Peyer's patch (tissue), 4 donors: ENCODE results near the gene ATP1A1. TPM values are rescaled to one million over a fixed set of nuclear protein-coding genes. Genes with fewer than 3 reads are reported as not detected.
A peak's percentile ranks its signal among the peaks of the same experiment; 100 is the strongest.

Source experiments
- DNase-seq, 3 donors: peaks; one replicate each; pipeline ENCODE4 v3.0.0-alpha.2; 2017 to 2019
- H3K27ac ChIP-seq, 4 donors: fragments of 200-600 bp; sonication (generic); one replicate each; pipeline ENCODE4 v1.5.1; 2016 to 2019
- H3K27me3 ChIP-seq, 2 donors: fragments of 200-600 bp; sonication (generic); one replicate each; pipeline ENCODE4 v1.5.1; 2019
- H3K36me3 ChIP-seq, 3 donors: fragments of 200-600 bp; sonication (generic); one replicate each; pipeline ENCODE4 v1.5.1; 2016 to 2019
- H3K4me1 ChIP-seq, 4 donors: fragments of 200-600 bp; sonication (generic); one replicate each; pipeline ENCODE4 v1.5.1; 2016 to 2019
- H3K4me3 ChIP-seq, 4 donors: fragments of 200-600 bp; sonication (generic); 1 replicate in 3 of 4; 2 replicates in 1 of 4; pipeline ENCODE4 v1.5.1; 2016 to 2019; ENCODE audit warnings: mild to moderate bottlenecking in 1 of 4
- H3K9me3 ChIP-seq, 4 donors: fragments of 200-600 bp; sonication (generic); one replicate each; pipeline ENCODE4 v1.5.1; 2016 to 2019; ENCODE audit warnings: mild to moderate bottlenecking in 1 of 4
- POLR2A ChIP-seq, 2 donors: fragments of 450-650 bp; IDR thresholded peaks; one replicate each; pipeline ENCODE4 v1.5.1; 2017; ENCODE audit warnings: antibody characterized with exemption in 2 of 2, mild to moderate bottlenecking in 2 of 2, moderate library complexity in 2 of 2
- total RNA-seq, 4 donors: library from RNA; depleted of rRNA; stranded (reverse); fragments of >200 nt; gene quantifications; one replicate each; pipeline ENCODE4 v1.1.0, GENCODE V29; 2016
- TF ChIP-seq, protein P1 (sequence below), 6 experiments: fragments of 450-650 bp in 4 of 6; fragments of 200-600 bp in 2 of 6; sonication (generic) in 1 of 6; IDR thresholded peaks; one replicate each; pipeline ENCODE4 v1.5.1; 2017 to 2019; ENCODE audit warnings: antibody characterized with exemption in 6 of 6, mild to moderate bottlenecking in 3 of 6, moderate library complexity in 1 of 6

Gene ATP1A1
- total RNA-seq, 4 donors from 2014 or later: 229 to 4,700 (median 2,986) TPM

DNA sequence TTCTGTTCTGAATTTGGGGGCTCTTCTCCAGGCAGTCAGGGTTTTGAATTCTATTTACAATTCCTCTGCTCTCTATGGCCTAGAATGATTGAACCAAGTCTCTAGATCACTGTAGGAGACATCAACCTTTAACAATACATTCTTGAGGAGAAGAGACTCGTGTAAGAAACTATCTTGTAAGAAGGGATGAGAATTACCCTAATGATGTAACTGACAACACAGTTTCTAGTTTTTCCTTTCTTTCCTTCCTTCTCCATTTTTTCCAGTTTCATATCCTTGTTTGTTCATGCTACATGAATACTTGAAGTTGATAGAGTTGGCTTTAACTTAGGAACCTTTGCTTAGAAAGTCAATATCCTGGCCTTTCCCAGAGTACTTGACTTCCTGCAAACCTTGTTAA lies 1.3 kb upstream of the ATP1A1 start:
- no peaks in the 10 kb centered on the region for H3K9me3 ChIP-seq
- no peaks in the 10 kb centered on the region for H3K27me3 ChIP-seq
- no peaks in the 10 kb centered on the region for H3K36me3 ChIP-seq
- H3K4me3 ChIP-seq: peak overlapping the region in 2 of 4 donors; percentile 90 to 92
- DNase-seq: no peak
- TF ChIP-seq, protein P1, sequence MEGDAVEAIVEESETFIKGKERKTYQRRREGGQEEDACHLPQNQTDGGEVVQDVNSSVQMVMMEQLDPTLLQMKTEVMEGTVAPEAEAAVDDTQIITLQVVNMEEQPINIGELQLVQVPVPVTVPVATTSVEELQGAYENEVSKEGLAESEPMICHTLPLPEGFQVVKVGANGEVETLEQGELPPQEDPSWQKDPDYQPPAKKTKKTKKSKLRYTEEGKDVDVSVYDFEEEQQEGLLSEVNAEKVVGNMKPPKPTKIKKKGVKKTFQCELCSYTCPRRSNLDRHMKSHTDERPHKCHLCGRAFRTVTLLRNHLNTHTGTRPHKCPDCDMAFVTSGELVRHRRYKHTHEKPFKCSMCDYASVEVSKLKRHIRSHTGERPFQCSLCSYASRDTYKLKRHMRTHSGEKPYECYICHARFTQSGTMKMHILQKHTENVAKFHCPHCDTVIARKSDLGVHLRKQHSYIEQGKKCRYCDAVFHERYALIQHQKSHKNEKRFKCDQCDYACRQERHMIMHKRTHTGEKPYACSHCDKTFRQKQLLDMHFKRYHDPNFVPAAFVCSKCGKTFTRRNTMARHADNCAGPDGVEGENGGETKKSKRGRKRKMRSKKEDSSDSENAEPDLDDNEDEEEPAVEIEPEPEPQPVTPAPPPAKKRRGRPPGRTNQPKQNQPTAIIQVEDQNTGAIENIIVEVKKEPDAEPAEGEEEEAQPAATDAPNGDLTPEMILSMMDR (IDR thresholded peaks at IDR 0.05): no peak
- TF ChIP-seq POLR2A (IDR thresholded peaks at IDR 0.05): no peak
- peaks cover 0 to 26% (median 6%) of the 10 kb centered on the region in 4 donors for H3K4me1 ChIP-seq
- peak overlapping the region in 1 of 4 donors; percentile 99 for H3K27ac ChIP-seq

DNA sequence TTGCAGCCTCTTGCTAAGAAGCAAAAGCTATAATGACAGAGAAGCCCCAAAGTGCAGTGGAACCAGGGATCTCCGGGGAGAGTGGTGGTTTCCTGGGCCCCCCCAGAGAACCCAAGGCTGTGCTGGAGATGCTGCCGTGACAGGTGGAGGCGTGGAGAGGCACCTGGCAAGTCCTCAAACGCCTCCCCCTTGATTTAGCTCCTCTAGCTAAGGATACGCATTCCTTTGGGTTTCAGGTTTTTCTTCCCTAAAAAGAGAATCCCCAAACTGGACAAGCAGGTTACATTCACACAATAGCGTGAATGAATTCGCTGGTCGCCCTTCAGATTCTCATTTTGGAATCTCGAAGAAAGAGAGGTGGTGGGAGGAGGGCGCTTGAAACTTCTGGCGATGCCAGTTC lies 853 bp upstream of the ATP1A1 start:
- Histone ChIP-seq H3K9me3 (no peaks in the 10 kb centered on the region), H3K36me3 (no peaks in the 10 kb centered on the region), H3K4me3 (peak overlapping the region; percentile 90 to 98 (median 92)), H3K27ac (peak overlapping the region; percentile 95 to 99 (median 99)), H3K4me1 (peaks cover 0 to 26% (median 8%) of the 10 kb centered on the region in 4 donors), H3K27me3 (no peaks in the 10 kb centered on the region)
- no peak for DNase-seq
- TF ChIP-seq, protein P1 (IDR thresholded peaks at IDR 0.05): no peak
- TF ChIP-seq POLR2A (IDR thresholded peaks at IDR 0.05): no peak

DNA sequence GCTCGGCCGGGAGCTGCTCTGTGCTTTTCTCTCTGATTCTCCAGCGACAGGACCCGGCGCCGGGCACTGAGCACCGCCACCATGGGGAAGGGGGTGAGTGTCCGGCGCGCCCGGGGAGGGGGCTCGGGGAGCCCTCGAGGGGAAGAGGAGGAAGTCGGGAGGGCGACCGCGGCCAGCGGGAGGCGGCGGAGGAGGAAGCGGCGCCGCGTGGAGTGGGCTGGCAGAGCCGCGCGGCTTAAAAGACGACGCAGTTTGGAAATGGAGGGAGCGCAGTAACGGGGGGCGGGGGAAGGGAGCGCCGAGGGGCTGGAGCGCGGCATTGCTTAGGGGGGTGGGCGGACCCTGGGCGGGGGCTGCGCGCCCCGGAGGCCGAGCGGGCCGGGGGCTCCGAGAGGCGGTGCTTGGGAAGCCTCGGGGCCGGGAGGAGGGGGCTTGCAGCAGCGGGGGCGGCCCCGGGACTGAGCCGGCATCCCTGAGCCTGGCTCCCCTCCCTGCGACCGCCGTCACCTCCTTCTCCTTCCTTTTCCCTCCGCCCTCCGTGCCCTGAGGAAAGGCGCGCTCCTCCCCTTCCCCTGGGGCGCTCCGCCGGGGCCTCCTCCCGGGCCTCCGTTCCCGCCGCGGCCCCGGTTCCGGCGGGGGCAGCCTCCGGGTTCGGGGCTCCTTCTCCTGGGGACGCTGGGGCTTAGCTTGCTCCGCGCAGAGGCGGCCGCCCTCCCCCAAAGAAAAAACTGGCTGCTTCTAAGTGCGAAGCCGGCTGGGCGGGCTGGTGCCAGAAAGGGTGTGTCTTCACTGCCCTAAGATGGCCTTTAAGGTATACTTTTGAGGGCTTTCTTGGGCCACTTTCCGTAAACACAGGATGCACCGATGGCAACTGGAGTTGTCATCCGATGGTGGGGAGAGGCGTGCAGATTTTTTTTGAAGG lies 648 bp downstream of the ATP1A1 start:
- H3K4me3 ChIP-seq: peak overlapping the region; percentile 90 to 98 (median 92)
- peaks cover 0 to 33% (median 12%) of the 10 kb centered on the region in 4 donors for H3K4me1 ChIP-seq

DNA sequence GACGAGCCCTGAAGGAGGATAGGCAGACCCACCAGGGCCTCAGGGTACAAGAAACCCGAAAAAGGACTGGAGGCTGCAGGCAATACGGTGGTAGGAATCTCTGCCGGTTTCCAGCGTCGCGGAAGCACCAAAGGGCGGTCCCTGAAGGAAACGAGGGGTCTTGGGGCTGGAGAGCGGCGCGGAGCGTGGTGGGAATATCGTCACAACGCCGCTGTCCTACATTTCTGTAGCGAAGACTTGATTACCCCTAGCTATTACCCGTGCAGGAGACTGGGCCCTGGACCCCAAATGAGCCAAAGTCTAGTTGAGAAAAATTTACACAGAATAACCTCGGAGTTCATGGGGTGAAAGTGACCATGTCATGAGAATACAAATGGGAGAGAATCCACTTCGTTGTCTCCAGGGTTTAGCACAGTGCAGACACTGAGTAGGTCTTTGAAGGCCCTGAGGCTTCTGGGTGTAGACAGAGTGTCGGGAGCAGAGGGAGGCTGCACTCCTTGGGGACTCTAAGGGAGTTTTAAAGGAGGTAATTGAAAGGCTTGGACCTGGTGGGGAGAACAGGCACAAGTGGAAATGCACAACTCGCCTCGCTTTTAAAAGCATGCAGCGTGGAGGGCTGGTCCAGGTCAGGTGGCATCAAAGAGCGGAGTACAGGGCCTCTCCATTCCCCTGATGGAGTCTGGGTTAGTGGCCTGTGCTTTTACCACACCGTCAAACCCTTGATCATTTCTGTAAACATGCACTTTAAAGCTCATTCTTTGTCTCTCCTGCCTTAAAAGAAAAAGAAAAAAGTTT lies 1.5 kb downstream of the ATP1A1 start:
- peak; percentile 50 to 71 (median 63) for DNase-seq
- peak in 1 of 2 donors; percentile 21 for TF ChIP-seq POLR2A (IDR thresholded peaks at IDR 0.05)
- TF ChIP-seq, protein P1 (IDR thresholded peaks at IDR 0.05): no peak
- peaks cover 0 to 42% (median 15%) of the 10 kb centered on the region in 4 donors for H3K4me1 ChIP-seq
- H3K27ac ChIP-seq: peak overlapping the region; percentile 95 to 99 (median 99)
- H3K9me3 ChIP-seq: no peaks in the 10 kb centered on the region
- peak overlapping the region; percentile 90 to 98 (median 92) for H3K4me3 ChIP-seq
- no peaks in the 10 kb centered on the region for H3K27me3 ChIP-seq
- no peaks in the 10 kb centered on the region for H3K36me3 ChIP-seq

More for the DNA sequence above, 648 bp downstream of the ATP1A1 start:
- peak; percentile 26 to 36 for TF ChIP-seq POLR2A (IDR thresholded peaks at IDR 0.05)
- TF ChIP-seq, protein P1 (IDR thresholded peaks at IDR 0.05): peak in 1 of 6 experiments; percentile 5
- Histone ChIP-seq H3K9me3 (no peaks in the 10 kb centered on the region), H3K36me3 (no peaks in the 10 kb centered on the region), H3K27me3 (no peaks in the 10 kb centered on the region), H3K27ac (peak overlapping the region; percentile 95 to 99 (median 99))
- peak; percentile 73 to 85 (median 79) for DNase-seq

DNA sequence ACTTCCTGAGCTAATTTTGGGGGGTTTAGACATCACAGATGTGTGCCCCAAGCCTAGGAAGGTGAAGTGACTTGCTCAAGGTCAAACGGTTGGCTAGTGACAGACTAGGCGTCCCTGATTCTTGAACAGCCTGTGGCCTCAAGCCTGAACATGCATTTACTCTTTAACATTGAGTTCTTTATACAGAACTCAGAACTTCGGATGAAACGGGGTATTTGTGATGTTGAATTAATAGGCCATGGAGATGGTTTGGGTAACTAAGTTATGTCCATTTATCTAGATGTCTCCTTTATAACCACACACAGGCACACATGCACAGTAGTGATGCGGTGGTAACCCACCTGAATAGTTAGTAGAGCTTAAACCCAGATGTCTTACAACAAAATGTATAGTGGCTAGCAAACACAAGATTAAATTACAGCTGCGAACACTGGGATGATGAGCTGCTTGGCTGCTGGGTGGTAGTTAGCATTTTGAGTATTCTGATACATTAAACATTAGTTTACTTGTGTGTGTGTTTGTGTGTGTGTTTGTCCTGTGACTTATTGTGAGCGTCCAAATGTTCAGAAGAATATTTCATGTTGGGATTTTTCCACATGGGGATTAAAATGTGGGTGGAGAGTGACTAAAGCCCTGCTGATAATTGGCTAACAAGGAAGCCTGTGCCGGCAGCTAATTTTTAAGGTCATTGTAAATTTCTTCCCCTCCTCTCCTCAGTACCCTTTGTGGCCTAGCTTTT lies 2.3 kb downstream of the ATP1A1 start:
- peaks cover 0 to 49% (median 15%) of the 10 kb centered on the region in 4 donors for H3K4me1 ChIP-seq
- no peak for DNase-seq
- TF ChIP-seq POLR2A (IDR thresholded peaks at IDR 0.05): no peak
- TF ChIP-seq, protein P1 (IDR thresholded peaks at IDR 0.05): no peak

More for the DNA sequence above, 2.3 kb downstream of the ATP1A1 start:
- Histone ChIP-seq H3K27ac (peak overlapping the region; percentile 95 to 99 (median 99)), H3K4me3 (peak overlapping the region; percentile 90 to 98 (median 92)), H3K9me3 (no peaks in the 10 kb centered on the region), H3K27me3 (no peaks in the 10 kb centered on the region), H3K36me3 (no peaks in the 10 kb centered on the region)
